Measurements from ENCODE around the gene IFIT1.
"Not testable (repeated sequence)": the region's sequence is repeated elsewhere in the genome, so short reads cannot be mapped to it uniquely, and the experiment has no call there.

Gene IFIT1

GRCh38 chr10:89438525-89438924 lies 46.1 kb downstream of the IFIT1 start:
- no peaks in the 10 kb centered on the region for H3K9me3 ChIP-seq (ENCODE audit: control insufficient read depth, insufficient read depth, low read length)
- no peaks in the 10 kb centered on the region for H4K20me1 ChIP-seq (ENCODE audit: control insufficient read depth, insufficient read depth, low read depth, low read length)
- H3K79me2 ChIP-seq (ENCODE audit: control insufficient read depth, low read length): no peaks in the 10 kb centered on the region
- H3K27me3 ChIP-seq (ENCODE audit: control insufficient read depth, low read length): no peaks in the 10 kb centered on the region; the same call in 1 of the 2 replicates
- H3K4me1 ChIP-seq (ENCODE audit: control insufficient read depth, low read length): no peaks in the 10 kb centered on the region
- H3K4me2 ChIP-seq (ENCODE audit: low read length): no peak overlapping the region
- H3K4me3 ChIP-seq (ENCODE audit: low read length): no peak overlapping the region
- no peaks in the 10 kb centered on the region for H3F3A ChIP-seq (ENCODE audit: control insufficient read depth, insufficient read depth)
- no peaks in the 10 kb centered on the region for H3K9me2 ChIP-seq (replicated peaks; ENCODE audit: control insufficient read depth, low read length)
- no peak overlapping the region for H3K27ac ChIP-seq (ENCODE audit: low read depth, low read length)
- TF ChIP-seq EZH2phosphoT487 (IDR thresholded peaks at IDR 0.05; ENCODE audit: borderline replicate concordance, low read length) (no peak), CTCF (IDR thresholded peaks at IDR 0.05; ENCODE audit: low read depth, low read length, poor library complexity, severe bottlenecking) (no peak)
- no peaks in the 10 kb centered on the region for H3K36me3 ChIP-seq (ENCODE audit: control insufficient read depth, low read length)

- H3K27ac ChIP-seq (ENCODE audit: low read depth, low read length): no peak overlapping the region
- no peaks in the 10 kb centered on the region for H3K9me3 ChIP-seq (ENCODE audit: control insufficient read depth, insufficient read depth, low read length)
- no peak overlapping the region for H3K4me3 ChIP-seq (ENCODE audit: low read length)
- H3F3A ChIP-seq (ENCODE audit: control insufficient read depth, insufficient read depth): no peaks in the 10 kb centered on the region
- H3K36me3 ChIP-seq (ENCODE audit: control insufficient read depth, low read length): no peaks in the 10 kb centered on the region
- TF ChIP-seq CTCF (IDR thresholded peaks at IDR 0.05; ENCODE audit: low read depth, low read length, poor library complexity, severe bottlenecking) (no peak), EZH2phosphoT487 (IDR thresholded peaks at IDR 0.05; ENCODE audit: borderline replicate concordance, low read length) (no peak)
- no peaks in the 10 kb centered on the region for H4K20me1 ChIP-seq (ENCODE audit: control insufficient read depth, insufficient read depth, low read depth, low read length)
- H3K9me2 ChIP-seq (replicated peaks; ENCODE audit: control insufficient read depth, low read length): no peaks in the 10 kb centered on the region
- no peaks in the 10 kb centered on the region for H3K79me2 ChIP-seq (ENCODE audit: control insufficient read depth, low read length)
- no peaks in the 10 kb centered on the region for H3K27me3 ChIP-seq (ENCODE audit: control insufficient read depth, low read length)
- H3K4me2 ChIP-seq (ENCODE audit: low read length): no peak overlapping the region
- H3K4me1 ChIP-seq (ENCODE audit: control insufficient read depth, low read length): no peaks in the 10 kb centered on the region
Observed at GRCh38 chr10:89440226-89441009, 48.0 kb downstream of the IFIT1 start.

- Histone ChIP-seq H3K9me3 (ENCODE audit: control insufficient read depth, insufficient read depth, low read length) (no peaks in the 10 kb centered on the region), H3K4me3 (ENCODE audit: low read length) (no peak overlapping the region), H3K9me2 (replicated peaks; ENCODE audit: control insufficient read depth, low read length) (no peaks in the 10 kb centered on the region), H3K36me3 (ENCODE audit: control insufficient read depth, low read length) (no peaks in the 10 kb centered on the region), H3K79me2 (ENCODE audit: control insufficient read depth, low read length) (no peaks in the 10 kb centered on the region), H3F3A (ENCODE audit: control insufficient read depth, insufficient read depth) (no peaks in the 10 kb centered on the region), H3K27ac (ENCODE audit: low read depth, low read length) (no peak overlapping the region), H3K27me3 (ENCODE audit: control insufficient read depth, low read length) (no peaks in the 10 kb centered on the region), H4K20me1 (ENCODE audit: control insufficient read depth, insufficient read depth, low read depth, low read length) (no peaks in the 10 kb centered on the region), H3K4me1 (ENCODE audit: control insufficient read depth, low read length) (no peaks in the 10 kb centered on the region), H3K4me2 (ENCODE audit: low read length) (no peak overlapping the region)
- TF ChIP-seq CTCF (IDR thresholded peaks at IDR 0.05; ENCODE audit: low read depth, low read length, poor library complexity, severe bottlenecking): no peak
- no peak for TF ChIP-seq EZH2phosphoT487 (IDR thresholded peaks at IDR 0.05; ENCODE audit: borderline replicate concordance, low read length)
Observed at GRCh38 chr10:89442289-89442688, 49.9 kb downstream of the IFIT1 start.

- not testable (repeated sequence) for H3K4me2 ChIP-seq (ENCODE audit: low read length)
Observed at GRCh38 chr10:89444819-89445218, 52.4 kb downstream of the IFIT1 start.

More at GRCh38 chr10:89444819-89445218, 52.4 kb downstream of the IFIT1 start:
- H3K79me2 ChIP-seq (ENCODE audit: control insufficient read depth, low read length); H3F3A ChIP-seq (ENCODE audit: control insufficient read depth, insufficient read depth); H3K9me2 ChIP-seq (replicated peaks; ENCODE audit: control insufficient read depth, low read length); H3K4me1 ChIP-seq (ENCODE audit: control insufficient read depth, low read length); H3K36me3 ChIP-seq (ENCODE audit: control insufficient read depth, low read length); H3K27ac ChIP-seq (ENCODE audit: low read depth, low read length); H3K9me3 ChIP-seq (ENCODE audit: control insufficient read depth, insufficient read depth, low read length); H3K27me3 ChIP-seq (ENCODE audit: control insufficient read depth, low read length); H4K20me1 ChIP-seq (ENCODE audit: control insufficient read depth, insufficient read depth, low read depth, low read length); H3K4me3 ChIP-seq (ENCODE audit: low read length): not testable (repeated sequence)

Measured in DOHH2 (cell line).